Uterus (tissue), 4 donors: ENCODE results near the gene TPD52L2. TPM values are rescaled to one million over a fixed set of nuclear protein-coding genes. Genes with fewer than 3 reads are reported as not detected.

Experiments used
- DNase-seq, 2 donors: peaks; one replicate each; pipeline ENCODE4 v3.0.0-alpha.2; 2019 to 2020
- H3K27ac ChIP-seq, 2 donors: fragments of 200-600 bp; sonication (generic); 1 replicate in 1 of 2; 2 replicates in 1 of 2; pipeline ENCODE4 v1.5.1; 2016 to 2018
- H3K27me3 ChIP-seq, 2 donors: fragments of 200-600 bp; sonication (generic); one replicate each; pipeline ENCODE4 v1.5.1; 2018 to 2019; ENCODE audit warnings: control low read depth in 1 of 2
- H3K36me3 ChIP-seq, 2 donors: fragments of 200-600 bp; sonication (generic); one replicate each; pipeline ENCODE4 v1.5.1; 2019; ENCODE audit warnings: control low read depth in 1 of 2
- H3K4me1 ChIP-seq, 2 donors: fragments of 200-600 bp; sonication (generic); one replicate each; pipeline ENCODE4 v1.5.1; 2018 to 2019; ENCODE audit warnings: control low read depth in 1 of 2
- H3K4me3 ChIP-seq, 2 donors: fragments of 200-600 bp; sonication (generic); 1 replicate in 1 of 2; 2 replicates in 1 of 2; pipeline ENCODE4 v1.5.1; 2018 to 2019; ENCODE audit warnings: mild to moderate bottlenecking in 1 of 2
- H3K9me3 ChIP-seq, 2 donors: fragments of 200-600 bp; sonication (generic); one replicate each; pipeline ENCODE4 v1.5.1; 2019; ENCODE audit warnings: control low read depth in 1 of 2
- CTCF ChIP-seq, 4 experiments: fragments of 200-600 bp in 2 of 4; fragments of 450-650 bp in 2 of 4; sonication (generic) in 2 of 4; IDR thresholded peaks; one replicate each; pipeline ENCODE4 v1.5.1; 2016 to 2019; ENCODE audit warnings: antibody characterized with exemption in 4 of 4, mild to moderate bottlenecking in 2 of 4, moderate library complexity in 1 of 4
- POLR2A ChIP-seq, 2 donors: fragments of 450-650 bp; IDR thresholded peaks; one replicate each; pipeline ENCODE4 v1.6.1; 2016; ENCODE audit warnings: antibody characterized with exemption in 2 of 2, mild to moderate bottlenecking in 1 of 2, moderate library complexity in 1 of 2
- intact Hi-C: fragments of 100-400 bp; cut with DNase I; formaldehyde crosslinking; loops from one replicate; pipeline ENCODE4 v1.15.1; 2023; ENCODE audit warnings: low total_unique reads
- total RNA-seq, 4 donors: library from RNA; depleted of rRNA in 3 of 4; stranded (reverse); fragments of >200 nt in 3 of 4; gene quantifications; one replicate each; pipeline versions ENCODE4 v1.1.0 to v1.2.4, GENCODE V29; 2014 to 2023
- donor health status: DM: yes; HTN: yes; CAD: no.

TPD52L2 gene
- total RNA-seq, 4 donors from 2014 or later: 44.1 to 77.8 (median 62.0) TPM

GRCh38 chr20:63857764-63858392 is 7.2 kb upstream of the TPD52L2 start:
- Histone ChIP-seq H3K27me3 (no peaks in the 10 kb centered on the region), H3K4me3 (no peak overlapping the region), H3K4me1 (peaks cover 0 to 36% of the 10 kb centered on the region in 2 donors), H3K27ac (peak overlapping the region; percentile 58 to 78), H3K36me3 (no peaks in the 10 kb centered on the region), H3K9me3 (no peaks in the 10 kb centered on the region)
- intact Hi-C loops: no loop called here
- no peak for TF ChIP-seq CTCF (IDR thresholded peaks at IDR 0.05)
- TF ChIP-seq POLR2A (IDR thresholded peaks at IDR 0.05): no peak
- peak in 1 of 2 donors; percentile 51 for DNase-seq

- TF ChIP-seq POLR2A (IDR thresholded peaks at IDR 0.05) (no peak), CTCF (IDR thresholded peaks at IDR 0.05) (peak in 3 of 4 experiments; percentile 26 to 52 (median 27))
- Histone ChIP-seq H3K27ac (peak overlapping the region; percentile 58 to 78), H3K9me3 (no peaks in the 10 kb centered on the region), H3K4me1 (peaks cover 0 to 39% of the 10 kb centered on the region in 2 donors), H3K36me3 (no peaks in the 10 kb centered on the region), H3K27me3 (no peaks in the 10 kb centered on the region), H3K4me3 (no peak overlapping the region)
- DNase-seq: peak in 1 of 2 donors; percentile 53
- intact Hi-C loops: no loop called here
Observed at GRCh38 chr20:63858393-63859165, 6.5 kb upstream of the TPD52L2 start.

GRCh38 chr20:63859166-63859699 is 5.8 kb upstream of the TPD52L2 start:
- Histone ChIP-seq H3K4me1 (peaks cover 0 to 40% of the 10 kb centered on the region in 2 donors), H3K27ac (peak overlapping the region; percentile 58 to 78), H3K9me3 (no peaks in the 10 kb centered on the region), H3K4me3 (no peak overlapping the region), H3K36me3 (no peaks in the 10 kb centered on the region), H3K27me3 (no peaks in the 10 kb centered on the region)
- intact Hi-C loops: no loop called here
- TF ChIP-seq POLR2A (IDR thresholded peaks at IDR 0.05): no peak
- TF ChIP-seq CTCF (IDR thresholded peaks at IDR 0.05): no peak
- DNase-seq: no peak

- Histone ChIP-seq H3K36me3 (no peaks in the 10 kb centered on the region), H3K9me3 (no peaks in the 10 kb centered on the region), H3K27ac (no peak overlapping the region), H3K27me3 (no peaks in the 10 kb centered on the region), H3K4me1 (peaks cover 0 to 27% of the 10 kb centered on the region in 2 donors), H3K4me3 (no peak overlapping the region)
- DNase-seq: no peak
- TF ChIP-seq POLR2A (IDR thresholded peaks at IDR 0.05) (no peak), CTCF (IDR thresholded peaks at IDR 0.05) (no peak)
- intact Hi-C loops: loop anchor here (10.0 kb wide), 1 partner anchor 76 kb away; no protein-coding TSS in a partner anchor
Observed at GRCh38 chr20:63860325-63861051, 4.6 kb upstream of the TPD52L2 start.
